ENCODE data around the gene NCDN. TPM values are rescaled to one million over a fixed set of nuclear protein-coding genes. Genes with fewer than 3 reads are reported as not detected.
A peak's percentile ranks its signal among the peaks of the same experiment; 100 is the strongest.

The NCDN gene
- polyA plus RNA-seq (2013, experiment 1 of 2; ENCODE audit: insufficient read length), result 24.4 TPM
- polyA plus RNA-seq (2013, experiment 2 of 2; ENCODE audit: insufficient read length), result 25.0 TPM

GRCh38 chr1:35557611-35558373, at the start of gene NCDN:
NCDN (plus strand) TSS chr1:35557799; CDS start chr1:35558191, 392 bp downstream.
- DNase-seq, result peak; percentile 98

GRCh38 chr1:35507947-35508346, 49.7 kb upstream of the NCDN start:
- DNase-seq, result no peak

GRCh38 chr1:35509558-35509957, 48.0 kb upstream of the NCDN start:
- DNase-seq, result no peak

GRCh38 chr1:35511305-35511704, 46.3 kb upstream of the NCDN start:
- no peak for DNase-seq

GRCh38 chr1:35518183-35518582, 39.4 kb upstream of the NCDN start:
- DNase-seq, result no peak

- no peak for DNase-seq
Observed at GRCh38 chr1:35519432-35519831, 38.2 kb upstream of the NCDN start.

GRCh38 chr1:35524106-35524505, 33.5 kb upstream of the NCDN start:
- DNase-seq, result no peak

- DNase-seq, result no peak
Observed at GRCh38 chr1:35530168-35530567, 27.4 kb upstream of the NCDN start.

GRCh38 chr1:35530946-35531345, 26.7 kb upstream of the NCDN start:
- DNase-seq, result no peak

- no peak for DNase-seq
Observed at GRCh38 chr1:35531368-35531767, 26.2 kb upstream of the NCDN start.

- DNase-seq, result peak; percentile 37
Observed at GRCh38 chr1:35532497-35533223, 24.9 kb upstream of the NCDN start.

GRCh38 chr1:35533586-35533985, 24.0 kb upstream of the NCDN start:
- no peak for DNase-seq

- no peak for DNase-seq
Observed at GRCh38 chr1:35535243-35535642, 22.4 kb upstream of the NCDN start.

- DNase-seq, result no peak
Observed at GRCh38 chr1:35536556-35537162, 20.9 kb upstream of the NCDN start.

- DNase-seq, result no peak
Observed at GRCh38 chr1:35537806-35538205, 19.8 kb upstream of the NCDN start.

GRCh38 chr1:35539073-35539823, 18.4 kb upstream of the NCDN start:
- peak; percentile 25 for DNase-seq

GRCh38 chr1:35539824-35540261, 17.8 kb upstream of the NCDN start:
- peak; percentile 74 for DNase-seq

GRCh38 chr1:35544976-35545375, 12.6 kb upstream of the NCDN start:
- DNase-seq, result peak; percentile 51

GRCh38 chr1:35546614-35547013, 11.0 kb upstream of the NCDN start:
- DNase-seq, result no peak

- DNase-seq, result no peak
Observed at GRCh38 chr1:35553851-35554250, 3.7 kb upstream of the NCDN start.

GRCh38 chr1:35554266-35555211, 3.1 kb upstream of the NCDN start:
- DNase-seq, result no peak

GRCh38 chr1:35555212-35555584, 2.4 kb upstream of the NCDN start:
- DNase-seq, result no peak

Data from fibroblast of skin of abdomen (primary cell).